GM12891 (cell line): Measurements from ENCODE around the gene ZCCHC24.

Source experiments
- POLR2A ChIP-seq: IDR thresholded peaks from 2 replicates; pipeline ENCODE4 v1.6.1; 2011; ENCODE audit warnings: low read depth, low read length, control low read depth
- POLR2AphosphoS5 ChIP-seq: IDR thresholded peaks from 2 replicates; pipeline ENCODE4 v1.6.1; 2011; ENCODE audit warnings: low read depth, low read length, control low read depth
- SPI1 ChIP-seq: IDR thresholded peaks from 2 replicates; pipeline ENCODE4 v1.6.1; 2011; ENCODE audit warnings: low read depth, low read length, control low read depth

DNA sequence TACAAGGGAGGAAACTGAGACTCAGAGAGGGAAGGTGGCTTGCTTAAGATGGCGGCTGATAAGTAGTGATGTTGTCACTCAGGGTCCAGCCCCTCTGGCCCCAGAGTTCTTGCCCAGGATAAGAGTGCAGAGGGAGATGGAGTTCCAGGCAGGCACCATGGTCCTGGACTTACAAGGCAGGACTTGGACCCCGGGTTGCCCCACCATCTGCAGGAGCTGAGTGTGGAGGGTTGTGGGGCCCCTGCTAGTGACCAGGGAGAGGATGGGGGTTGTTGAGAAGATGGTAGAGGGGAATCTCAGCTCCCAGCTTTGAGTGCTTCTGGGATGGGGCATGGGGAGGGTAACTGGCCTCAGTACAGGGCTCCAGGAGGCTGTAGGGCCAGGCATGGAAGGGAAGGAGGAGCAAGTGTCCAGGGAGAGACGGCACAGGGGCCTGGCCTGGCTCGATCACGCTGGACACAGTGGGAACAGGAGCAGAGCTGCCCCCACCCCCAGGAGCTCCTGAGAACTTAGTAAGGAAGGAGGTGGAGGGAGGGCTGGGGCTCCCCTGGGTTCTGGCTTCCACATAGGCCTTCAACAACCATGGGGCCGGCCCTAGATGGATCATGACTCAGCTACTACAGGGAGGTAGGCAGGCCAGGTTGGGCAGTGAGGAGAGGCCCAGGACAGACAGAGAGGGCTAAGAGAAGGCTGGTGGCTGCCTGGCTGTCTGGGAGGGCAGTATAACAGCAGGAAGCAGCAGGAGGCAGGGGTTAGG is 69.9 kb downstream of the ZCCHC24 start:
- no peak for TF ChIP-seq POLR2AphosphoS5
- no peak for TF ChIP-seq SPI1
- TF ChIP-seq POLR2A, result no peak
